Measurements from ENCODE around the gene PDE4B.
"Not testable (repeated sequence)": the region's sequence is repeated elsewhere in the genome, so short reads cannot be mapped to it uniquely, and the experiment has no call there.

PDE4B gene

GRCh38 chr1:65814752-65815151 is 22.1 kb downstream of the PDE4B start:
- DNase-seq (ENCODE audit: low read depth): no peak

GRCh38 chr1:65817891-65818290 is 25.2 kb downstream of the PDE4B start:
- no peak for DNase-seq (ENCODE audit: low read depth)

GRCh38 chr1:65818966-65819365 is 26.3 kb downstream of the PDE4B start:
- DNase-seq (ENCODE audit: low read depth): no peak

- DNase-seq (ENCODE audit: low read depth): no peak
Observed at GRCh38 chr1:65820983-65821382, 28.3 kb downstream of the PDE4B start.

GRCh38 chr1:65821386-65821785 is 28.7 kb downstream of the PDE4B start:
- DNase-seq (ENCODE audit: low read depth): no peak

GRCh38 chr1:65824103-65824502 is 31.4 kb downstream of the PDE4B start:
- no peak for DNase-seq (ENCODE audit: low read depth)

- no peak for DNase-seq (ENCODE audit: low read depth)
Observed at GRCh38 chr1:65825741-65826140, 33.0 kb downstream of the PDE4B start.

- DNase-seq (ENCODE audit: low read depth): no peak
Observed at GRCh38 chr1:65826782-65827181, 34.1 kb downstream of the PDE4B start.

GRCh38 chr1:65827346-65827745 is 34.7 kb downstream of the PDE4B start:
- DNase-seq (ENCODE audit: low read depth): no peak

GRCh38 chr1:65830306-65830705 is 37.6 kb downstream of the PDE4B start:
- no peak for DNase-seq (ENCODE audit: low read depth)

- DNase-seq (ENCODE audit: low read depth): no peak
Observed at GRCh38 chr1:65832296-65832695, 39.6 kb downstream of the PDE4B start.

GRCh38 chr1:65836686-65837085 is 44.0 kb downstream of the PDE4B start:
- no peak for DNase-seq (ENCODE audit: low read depth)

- DNase-seq (ENCODE audit: low read depth): no peak
Observed at GRCh38 chr1:65840683-65841082, 48.0 kb downstream of the PDE4B start.

GRCh38 chr1:65844296-65844695 is 51.6 kb downstream of the PDE4B start:
- DNase-seq (ENCODE audit: low read depth): no peak

GRCh38 chr1:65844821-65845534 is 52.3 kb downstream of the PDE4B start:
- no peak for DNase-seq (ENCODE audit: low read depth)

GRCh38 chr1:65845535-65846060 is 52.9 kb downstream of the PDE4B start:
- DNase-seq (ENCODE audit: low read depth): no peak

- no peak for DNase-seq (ENCODE audit: low read depth)
Observed at GRCh38 chr1:65846866-65847265, 54.2 kb downstream of the PDE4B start.

- no peak for DNase-seq (ENCODE audit: low read depth)
Observed at GRCh38 chr1:65850281-65850680, 57.6 kb downstream of the PDE4B start.

- not testable (repeated sequence) for DNase-seq (ENCODE audit: low read depth)
Observed at GRCh38 chr1:65856591-65856990, 63.9 kb downstream of the PDE4B start.

GRCh38 chr1:65866439-65866838 is 73.7 kb downstream of the PDE4B start:
- no peak for DNase-seq (ENCODE audit: low read depth)

- no peak for DNase-seq (ENCODE audit: low read depth)
Observed at GRCh38 chr1:65872301-65872700, 79.6 kb downstream of the PDE4B start.

GRCh38 chr1:65878342-65878741 is 85.6 kb downstream of the PDE4B start:
- DNase-seq (ENCODE audit: low read depth): not testable (repeated sequence)

- DNase-seq (ENCODE audit: low read depth): no peak
Observed at GRCh38 chr1:65880611-65881010, 87.9 kb downstream of the PDE4B start.

GRCh38 chr1:65881067-65881594 is 88.4 kb downstream of the PDE4B start:
- DNase-seq (ENCODE audit: low read depth): no peak
